Nephron (organoid): ENCODE measurements around the gene AQR.

Source experiments
- H3K27ac Mint-ChIP-seq, 3 experiments: 2 replicates each; pipeline ENCODE4 v1.8.0; 2020; ENCODE audit warnings: mixed read lengths in 3 of 3, mild to moderate bottlenecking in 2 of 3, moderate library complexity in 1 of 3
- H3K27me3 Mint-ChIP-seq: 2 replicates; pipeline ENCODE4 v1.8.0; 2021; ENCODE audit warnings: low read depth, mild to moderate bottlenecking, moderate library complexity, mixed read lengths
- H3K36me3 Mint-ChIP-seq: 2 replicates; pipeline ENCODE4 v1.8.0; 2020; ENCODE audit warnings: low read depth, mixed read lengths
- H3K4me1 Mint-ChIP-seq: 2 replicates; pipeline ENCODE4 v1.8.0; 2020; ENCODE audit warnings: mixed read lengths
- H3K4me3 Mint-ChIP-seq, 3 experiments: 2 replicates each; pipeline ENCODE4 v1.8.0; 2020; ENCODE audit warnings: mild to moderate bottlenecking in 3 of 3, mixed read lengths in 3 of 3, moderate library complexity in 2 of 3
- H3K9me3 Mint-ChIP-seq: 2 replicates; pipeline ENCODE4 v1.8.0; 2020; ENCODE audit warnings: mixed read lengths
- TF ChIP-seq, protein P1 (sequence below), 3 experiments: fragments of 200-600 bp; sonication (generic); IDR thresholded peaks; one replicate each; pipeline ENCODE4 v1.5.0; 2021; ENCODE audit warnings: antibody characterized with exemption in 3 of 3; ENCODE audit not compliant: unreplicated experiment in 3 of 3

The AQR gene

DNA sequence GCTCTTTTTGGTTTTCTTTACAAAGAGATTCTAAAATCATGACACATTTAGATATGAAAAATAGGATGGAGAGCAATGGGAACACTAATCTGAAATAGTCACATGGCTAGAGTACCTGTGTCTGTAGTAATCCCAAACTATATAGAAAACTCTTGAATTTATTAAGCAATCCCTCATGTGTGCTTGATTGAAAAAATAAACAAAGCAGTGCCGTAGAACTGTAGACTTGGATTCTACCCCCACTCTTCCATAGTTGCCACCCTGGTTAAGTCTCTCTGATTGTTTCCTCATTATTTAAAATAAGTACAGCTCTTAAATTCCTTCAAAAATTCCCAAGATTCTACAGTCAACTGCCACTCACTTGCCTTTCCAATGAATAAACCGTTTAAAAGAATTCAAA, 115.3 kb downstream of the AQR start:
- TF ChIP-seq, protein P1, sequence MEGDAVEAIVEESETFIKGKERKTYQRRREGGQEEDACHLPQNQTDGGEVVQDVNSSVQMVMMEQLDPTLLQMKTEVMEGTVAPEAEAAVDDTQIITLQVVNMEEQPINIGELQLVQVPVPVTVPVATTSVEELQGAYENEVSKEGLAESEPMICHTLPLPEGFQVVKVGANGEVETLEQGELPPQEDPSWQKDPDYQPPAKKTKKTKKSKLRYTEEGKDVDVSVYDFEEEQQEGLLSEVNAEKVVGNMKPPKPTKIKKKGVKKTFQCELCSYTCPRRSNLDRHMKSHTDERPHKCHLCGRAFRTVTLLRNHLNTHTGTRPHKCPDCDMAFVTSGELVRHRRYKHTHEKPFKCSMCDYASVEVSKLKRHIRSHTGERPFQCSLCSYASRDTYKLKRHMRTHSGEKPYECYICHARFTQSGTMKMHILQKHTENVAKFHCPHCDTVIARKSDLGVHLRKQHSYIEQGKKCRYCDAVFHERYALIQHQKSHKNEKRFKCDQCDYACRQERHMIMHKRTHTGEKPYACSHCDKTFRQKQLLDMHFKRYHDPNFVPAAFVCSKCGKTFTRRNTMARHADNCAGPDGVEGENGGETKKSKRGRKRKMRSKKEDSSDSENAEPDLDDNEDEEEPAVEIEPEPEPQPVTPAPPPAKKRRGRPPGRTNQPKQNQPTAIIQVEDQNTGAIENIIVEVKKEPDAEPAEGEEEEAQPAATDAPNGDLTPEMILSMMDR (IDR thresholded peaks at IDR 0.05; ENCODE audit: unreplicated experiment in 3 of 3), result no peak
- peaks cover 27% of the 10 kb centered on the region for H3K4me1 Mint-ChIP-seq
- peaks cover 47% of the 10 kb centered on the region for H3K36me3 Mint-ChIP-seq
- no peaks in the 10 kb centered on the region for H3K27me3 Mint-ChIP-seq
- H3K9me3 Mint-ChIP-seq, result no peaks in the 10 kb centered on the region
- no peak overlapping the region for H3K4me3 Mint-ChIP-seq
- no peak overlapping the region for H3K27ac Mint-ChIP-seq

DNA sequence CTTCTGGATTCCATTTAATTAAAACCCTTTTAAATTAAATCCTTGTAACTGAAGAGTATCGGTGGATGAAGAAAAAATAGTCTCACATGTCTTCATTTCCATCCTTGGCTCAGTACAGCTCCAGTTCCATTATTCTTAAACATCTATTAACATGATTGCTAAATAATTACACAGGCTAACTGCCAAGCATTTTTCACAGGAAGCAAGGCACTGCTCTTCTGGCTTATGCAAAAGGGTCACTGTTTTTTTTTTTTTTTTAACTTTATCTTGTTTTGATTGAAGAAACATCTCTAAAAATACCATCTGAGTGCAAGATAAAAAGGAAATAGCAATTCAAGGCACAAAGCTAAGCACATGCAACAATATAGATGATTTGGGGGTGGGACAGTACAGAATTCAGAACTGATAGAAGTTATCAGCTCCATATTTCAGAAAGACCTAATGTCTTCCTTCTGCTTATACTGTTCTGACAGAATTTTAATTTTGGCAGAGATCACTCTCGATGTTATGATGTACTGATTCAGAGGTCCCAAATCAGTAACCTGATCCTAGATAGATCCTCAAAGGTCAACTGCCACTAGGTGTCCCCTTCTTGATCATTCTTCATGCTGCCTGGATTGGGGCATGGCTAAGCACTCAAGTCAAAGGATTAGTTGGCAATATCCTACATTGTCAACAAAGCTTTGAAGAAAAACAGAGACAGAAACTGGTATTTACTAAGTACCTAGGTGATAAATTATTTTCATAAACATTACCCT, 116.4 kb downstream of the AQR start:
- Mint-ChIP-seq H3K4me1 (peaks cover 27% of the 10 kb centered on the region), H3K36me3 (peaks cover 45% of the 10 kb centered on the region), H3K27ac (peak overlapping the region; percentile 44 to 76 (median 55)), H3K4me3 (no peak overlapping the region), H3K27me3 (no peaks in the 10 kb centered on the region), H3K9me3 (peaks cover 6% of the 10 kb centered on the region)
- TF ChIP-seq, protein P1 (IDR thresholded peaks at IDR 0.05; ENCODE audit: unreplicated experiment in 3 of 3), result no peak

DNA sequence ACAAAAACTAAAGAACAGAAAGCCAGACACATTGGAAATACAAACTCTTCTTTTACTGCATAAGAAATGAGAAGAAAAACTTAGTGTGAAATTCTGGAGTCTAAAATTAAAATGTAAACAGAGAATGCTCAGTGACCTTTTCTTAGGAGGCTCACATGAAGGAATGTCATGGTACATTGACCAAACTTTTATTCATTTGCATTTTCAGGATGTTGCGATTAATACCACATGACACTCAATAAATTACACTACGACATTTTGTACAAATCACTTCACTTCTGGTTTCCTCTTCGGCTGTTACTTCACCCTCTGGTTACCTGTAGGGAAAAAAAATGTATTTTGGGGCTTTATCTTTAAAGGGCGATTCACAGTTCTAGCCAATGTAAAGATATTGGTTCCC, 117.8 kb downstream of the AQR start:
- peak overlapping the region in 1 of 3 experiments; percentile 66 for H3K27ac Mint-ChIP-seq
- peaks cover 10% of the 10 kb centered on the region for H3K9me3 Mint-ChIP-seq
- no peak overlapping the region for H3K4me3 Mint-ChIP-seq
- H3K4me1 Mint-ChIP-seq, result peaks cover 27% of the 10 kb centered on the region
- TF ChIP-seq, protein P1 (IDR thresholded peaks at IDR 0.05; ENCODE audit: unreplicated experiment in 3 of 3), result no peak
- H3K27me3 Mint-ChIP-seq, result no peaks in the 10 kb centered on the region
- H3K36me3 Mint-ChIP-seq, result peaks cover 40% of the 10 kb centered on the region

DNA sequence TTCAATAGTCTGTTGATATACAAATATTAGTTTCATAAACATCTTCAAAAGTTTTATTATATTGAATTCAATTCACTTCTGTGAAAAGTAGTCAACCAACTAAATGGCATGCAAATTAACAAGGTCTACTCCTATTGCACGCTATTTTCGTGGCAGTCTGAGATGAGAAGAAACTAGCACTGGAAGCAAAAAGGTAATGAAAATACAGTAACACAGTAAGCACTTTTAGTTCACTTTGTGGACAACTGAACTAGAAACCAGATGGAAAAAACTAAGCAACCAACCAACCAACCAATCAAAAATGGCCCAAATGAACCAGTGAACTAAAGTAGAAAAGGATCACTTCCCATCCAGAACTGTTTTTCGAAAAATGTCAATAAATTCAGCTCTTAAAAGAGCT, 118.5 kb downstream of the AQR start:
- peaks cover 27% of the 10 kb centered on the region for H3K4me1 Mint-ChIP-seq
- TF ChIP-seq, protein P1 (IDR thresholded peaks at IDR 0.05; ENCODE audit: unreplicated experiment in 3 of 3), result no peak
- H3K27me3 Mint-ChIP-seq, result no peaks in the 10 kb centered on the region
- H3K4me3 Mint-ChIP-seq, result no peak overlapping the region
- H3K9me3 Mint-ChIP-seq, result peaks cover 10% of the 10 kb centered on the region
- H3K27ac Mint-ChIP-seq, result peak overlapping the region in 1 of 3 experiments; percentile 66
- peaks cover 36% of the 10 kb centered on the region for H3K36me3 Mint-ChIP-seq

DNA sequence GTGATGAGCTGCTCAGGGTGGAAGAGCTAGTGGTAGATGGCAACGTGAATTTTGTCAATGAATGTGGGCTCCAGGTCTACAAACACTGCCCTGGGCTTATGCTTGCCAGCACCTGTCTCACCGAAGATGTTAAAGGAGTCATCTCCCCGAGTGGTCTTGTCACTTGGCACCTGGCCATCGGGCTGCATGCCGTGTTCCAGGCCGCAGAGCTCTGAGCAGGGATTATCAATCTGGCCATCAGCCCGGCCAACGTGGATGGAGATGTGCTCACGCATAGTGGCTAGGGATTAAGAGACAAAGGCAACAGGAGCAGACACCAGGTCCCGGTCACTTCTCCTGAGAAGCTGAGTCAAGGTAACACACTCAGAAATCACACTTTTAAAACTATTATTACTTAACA, 119.4 kb downstream of the AQR start:
- H3K36me3 Mint-ChIP-seq, result peaks cover 30% of the 10 kb centered on the region
- peaks cover 10% of the 10 kb centered on the region for H3K9me3 Mint-ChIP-seq
- no peaks in the 10 kb centered on the region for H3K27me3 Mint-ChIP-seq
- TF ChIP-seq, protein P1 (IDR thresholded peaks at IDR 0.05; ENCODE audit: unreplicated experiment in 3 of 3), result no peak
- peaks cover 24% of the 10 kb centered on the region for H3K4me1 Mint-ChIP-seq
- no peak overlapping the region for H3K4me3 Mint-ChIP-seq
- H3K27ac Mint-ChIP-seq, result no peak overlapping the region
